AG04450 (cell line): ENCODE measurements around the gene ST7. TPM values are rescaled to one million over a fixed set of nuclear protein-coding genes. Genes with fewer than 3 reads are reported as not detected.
A peak's percentile ranks its signal among the peaks of the same experiment; 100 is the strongest.

Experiments used
- CTCF ChIA-PET: fragments of 300-600, 350-600 bp; formaldehyde crosslinking; extraction: SDS; loops from one replicate; lab custom pipeline; 2022; ENCODE audit warnings: antibody characterized with exemption, inconsistent platforms; lab: Charles Lee
- POLR2A ChIA-PET: fragments of 350-600 bp; formaldehyde crosslinking; extraction: SDS; loops from one replicate; lab custom pipeline; 2021; ENCODE audit warnings: antibody characterized with exemption, inconsistent platforms; lab: Yijun Ruan, JAX
- DNase-seq: peaks from one replicate; pipeline ENCODE4 v3.0.0-alpha.2; 2011; ENCODE audit warnings: low read depth, low spot score
- H3K27ac ChIP-seq: one replicate; pipeline ENCODE4 v1.5.1; 2012; ENCODE audit warnings: low read depth, low read length, control low read depth
- H3K27me3 ChIP-seq: one replicate; pipeline ENCODE4 v1.6.0; 2012; ENCODE audit warnings: low read length; ENCODE audit not compliant: control insufficient read depth, insufficient read depth
- H3K4me3 ChIP-seq: 2 replicates; pipeline ENCODE4 v1.5.1; 2011; ENCODE audit warnings: mild to moderate bottlenecking, low read depth, low read length, control low read depth
- H3K9me3 ChIP-seq: 2 replicates; pipeline ENCODE4 v1.5.1; 2012; ENCODE audit warnings: low read length; ENCODE audit not compliant: control insufficient read depth, insufficient read depth
- CTCF ChIP-seq: IDR thresholded peaks from 2 replicates; pipeline ENCODE4 v1.5.1; 2011; ENCODE audit warnings: low read depth, low read length, control low read depth, inconsistent platforms
- polyA plus RNA-seq: library from polyadenylated mRNA; depleted of rRNA; stranded (reverse); fragments of >200 nt; gene quantifications from 2 replicates; pipeline ENCODE4 v1.2.3, GENCODE V29; 2011

ST7 gene
- polyA plus RNA-seq, 1 experiment: 34.5 TPM

GRCh38 chr7:117212969-117213877, 259.9 kb downstream of the ST7 start:
- H3K4me3 ChIP-seq: no peak overlapping the region
- CTCF ChIA-PET: interaction anchor here (0.5 to 2.6 kb wide), 60 partner anchors 8 to 994 kb away, joined by 3 to 41 read pairs (median 4); partner anchors contain the start of gene WNT2
- no peak for DNase-seq
- TF ChIP-seq CTCF: peak; percentile 98
- H3K27ac ChIP-seq: no peak overlapping the region
- H3K27me3 ChIP-seq: no peaks in the 10 kb centered on the region
- H3K9me3 ChIP-seq: no peaks in the 10 kb centered on the region
- POLR2A ChIA-PET: no interaction called here

GRCh38 chr7:117216010-117216409, 262.7 kb downstream of the ST7 start:
- H3K27ac ChIP-seq: no peak overlapping the region
- no peak for TF ChIP-seq CTCF
- H3K9me3 ChIP-seq: no peaks in the 10 kb centered on the region
- DNase-seq: no peak
- CTCF ChIA-PET: interaction anchor here (1.1 kb wide), 1 partner anchor 101 kb away, joined by 3 read pairs; no protein-coding TSS in a partner anchor
- no peaks in the 10 kb centered on the region for H3K27me3 ChIP-seq
- POLR2A ChIA-PET: no interaction called here
- H3K4me3 ChIP-seq: no peak overlapping the region

GRCh38 chr7:117216436-117217069, 263.3 kb downstream of the ST7 start:
- CTCF ChIA-PET: interaction anchor here (1.1 kb wide), 1 partner anchor 101 kb away, joined by 3 read pairs; no protein-coding TSS in a partner anchor
- no peak for DNase-seq
- Histone ChIP-seq H3K27ac (no peak overlapping the region), H3K9me3 (no peaks in the 10 kb centered on the region), H3K4me3 (no peak overlapping the region), H3K27me3 (no peaks in the 10 kb centered on the region)
- POLR2A ChIA-PET: no interaction called here
- TF ChIP-seq CTCF: no peak

- peak; percentile 55 for DNase-seq
- Histone ChIP-seq H3K4me3 (no peak overlapping the region), H3K27ac (peak overlapping the region; percentile 53), H3K9me3 (no peaks in the 10 kb centered on the region), H3K27me3 (no peaks in the 10 kb centered on the region)
- ChIA-PET POLR2A (interaction anchor here (1.3 kb wide), 1 partner anchor 12 kb away, joined by 6 read pairs; no protein-coding TSS in a partner anchor), CTCF (no interaction called here)
- no peak for TF ChIP-seq CTCF
Observed at GRCh38 chr7:117217106-117218035, 264.1 kb downstream of the ST7 start.
